HG03064 (cell line): Measurements from ENCODE around the gene ACTN1.
"Not testable (repeated sequence)": the region's sequence is repeated elsewhere in the genome, so short reads cannot be mapped to it uniquely, and the experiment has no call there.

Experiments used
- ATAC-seq: cut with Tn5 transposase; IDR thresholded peaks from one replicate; pipeline ENCODE4 v1.9.1; 2021; ENCODE audit warnings: low read depth; ENCODE audit not compliant: unreplicated experiment

Gene ACTN1

GRCh38 chr14:68986926-68987652, 8.0 kb upstream of the ACTN1 start:
- ATAC-seq = no peak

- ATAC-seq = no peak
Measured at GRCh38 chr14:68986225-68986624, 7.1 kb upstream of the ACTN1 start.

GRCh38 chr14:68984686-68985085, 5.6 kb upstream of the ACTN1 start:
- no peak for ATAC-seq

GRCh38 chr14:68983191-68983590, 4.1 kb upstream of the ACTN1 start:
- no peak for ATAC-seq

GRCh38 chr14:68982581-68982980, 3.5 kb upstream of the ACTN1 start:
- ATAC-seq = no peak

- ATAC-seq = no peak
Measured at GRCh38 chr14:68981539-68981976, 2.5 kb upstream of the ACTN1 start.

GRCh38 chr14:68981139-68981538, 2.0 kb upstream of the ACTN1 start:
- ATAC-seq = no peak

- no peak for ATAC-seq
Measured at GRCh38 chr14:68979722-68980451, 785 bp upstream of the ACTN1 start.

GRCh38 chr14:68978172-68978911, 760 bp downstream of the ACTN1 start:
- ATAC-seq = no peak

- ATAC-seq = no peak
Measured at GRCh38 chr14:68977718-68978171, 1.4 kb downstream of the ACTN1 start.

GRCh38 chr14:68977180-68977717, 1.9 kb downstream of the ACTN1 start:
- ATAC-seq = no peak

GRCh38 chr14:68976160-68977067, 2.7 kb downstream of the ACTN1 start:
- ATAC-seq = no peak

- ATAC-seq = no peak
Measured at GRCh38 chr14:68975667-68976066, 3.4 kb downstream of the ACTN1 start.

GRCh38 chr14:68974759-68975347, 4.2 kb downstream of the ACTN1 start:
- no peak for ATAC-seq

GRCh38 chr14:68973639-68974038, 5.5 kb downstream of the ACTN1 start:
- ATAC-seq = no peak

- not testable (repeated sequence) for ATAC-seq
Measured at GRCh38 chr14:68973219-68973565, 5.9 kb downstream of the ACTN1 start.

- ATAC-seq = no peak
Measured at GRCh38 chr14:68972507-68973218, 6.4 kb downstream of the ACTN1 start.

GRCh38 chr14:68971411-68972035, 7.6 kb downstream of the ACTN1 start:
- ATAC-seq = no peak

GRCh38 chr14:68970736-68971135, 8.4 kb downstream of the ACTN1 start:
- ATAC-seq = no peak
